HG03442 (cell line): Measurements from ENCODE around the gene CDH26.
"Not testable (repeated sequence)": the region's sequence is repeated elsewhere in the genome, so short reads cannot be mapped to it uniquely, and the experiment has no call there.

Experiments used
- ATAC-seq: cut with Tn5 transposase; IDR thresholded peaks from one replicate; pipeline ENCODE4 v1.9.1; 2021; ENCODE audit warnings: mild to moderate bottlenecking, moderate library complexity; ENCODE audit not compliant: unreplicated experiment

CDH26 gene

GRCh38 chr20:59940129-59940955 lies 17.9 kb upstream of the CDH26 start, which contains the start of the genes FAM217B and PPP1R3D:
Gene FAM217B (plus strand): TSS chr20:59940389. CDS start chr20:59943944, 3,555 bp downstream.
Gene PPP1R3D (minus strand): TSS chr20:59940305. CDS start chr20:59939931, 374 bp downstream.
- peak; percentile 83 for ATAC-seq

GRCh38 chr20:59940956-59941294 lies 17.3 kb upstream of the CDH26 start:
- peak; percentile 6 for ATAC-seq

GRCh38 chr20:59942245-59942644 lies 16.0 kb upstream of the CDH26 start:
- ATAC-seq, result no peak

DNA sequence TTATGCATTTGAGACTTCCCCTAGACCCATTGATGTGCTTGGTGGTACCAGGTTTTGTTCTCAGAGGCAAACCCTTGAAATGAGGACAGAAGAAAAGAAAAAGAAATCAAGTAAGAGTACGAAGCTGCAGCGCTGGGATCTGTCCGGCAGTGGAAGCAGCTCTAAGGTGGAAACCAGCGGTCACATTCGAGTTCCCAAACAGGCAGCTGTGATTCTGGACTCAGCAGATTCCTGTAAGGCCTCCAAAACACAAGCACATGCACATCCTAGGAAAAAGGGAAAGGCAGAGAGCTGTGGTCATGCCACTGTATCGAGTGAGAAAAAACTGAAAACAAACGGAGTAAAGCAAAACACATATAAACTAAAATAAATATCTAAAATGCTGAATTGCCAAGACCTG lies 13.5 kb upstream of the CDH26 start:
- ATAC-seq, result no peak

GRCh38 chr20:59945175-59945574 lies 13.0 kb upstream of the CDH26 start:
- no peak for ATAC-seq

GRCh38 chr20:59945731-59946130 lies 12.5 kb upstream of the CDH26 start:
- no peak for ATAC-seq

DNA sequence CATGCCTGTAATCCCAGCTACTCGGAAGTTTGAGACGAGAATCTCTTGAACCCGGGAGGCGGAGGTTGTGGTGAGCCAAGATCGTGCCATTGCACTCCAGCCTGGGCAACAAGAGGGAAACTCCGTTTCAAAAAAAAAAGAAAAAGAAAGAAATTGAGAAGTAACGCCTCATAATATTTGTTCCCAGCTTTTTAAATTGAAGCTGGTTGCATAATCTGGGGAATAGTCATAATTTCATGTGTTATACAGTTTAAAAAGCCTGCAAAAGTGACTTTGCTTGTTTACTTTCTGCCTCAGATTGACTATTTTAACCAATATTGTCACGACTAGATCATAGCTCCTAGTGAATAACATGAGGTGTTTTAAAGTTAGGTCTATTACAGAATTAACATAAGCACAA lies 10.8 kb upstream of the CDH26 start:
- no peak for ATAC-seq

DNA sequence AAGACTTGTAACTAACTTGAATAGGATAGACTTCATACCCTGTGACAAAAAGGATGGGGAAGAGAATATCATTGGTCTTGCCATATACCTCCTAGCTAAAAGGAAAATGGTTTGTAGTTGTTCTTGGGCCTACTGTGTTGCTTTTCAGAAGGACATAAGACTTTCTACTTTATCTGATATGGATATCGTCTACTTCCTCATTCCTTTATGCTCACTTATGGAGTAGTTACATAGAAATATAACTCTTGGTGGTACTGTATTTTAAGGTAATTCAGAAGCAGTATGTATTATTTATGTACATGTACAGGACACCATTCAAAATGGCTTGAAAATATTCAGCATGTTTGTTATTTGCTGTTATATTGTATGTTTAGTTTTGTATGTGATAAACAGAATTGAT lies 10.0 kb upstream of the CDH26 start:
- no peak for ATAC-seq

DNA sequence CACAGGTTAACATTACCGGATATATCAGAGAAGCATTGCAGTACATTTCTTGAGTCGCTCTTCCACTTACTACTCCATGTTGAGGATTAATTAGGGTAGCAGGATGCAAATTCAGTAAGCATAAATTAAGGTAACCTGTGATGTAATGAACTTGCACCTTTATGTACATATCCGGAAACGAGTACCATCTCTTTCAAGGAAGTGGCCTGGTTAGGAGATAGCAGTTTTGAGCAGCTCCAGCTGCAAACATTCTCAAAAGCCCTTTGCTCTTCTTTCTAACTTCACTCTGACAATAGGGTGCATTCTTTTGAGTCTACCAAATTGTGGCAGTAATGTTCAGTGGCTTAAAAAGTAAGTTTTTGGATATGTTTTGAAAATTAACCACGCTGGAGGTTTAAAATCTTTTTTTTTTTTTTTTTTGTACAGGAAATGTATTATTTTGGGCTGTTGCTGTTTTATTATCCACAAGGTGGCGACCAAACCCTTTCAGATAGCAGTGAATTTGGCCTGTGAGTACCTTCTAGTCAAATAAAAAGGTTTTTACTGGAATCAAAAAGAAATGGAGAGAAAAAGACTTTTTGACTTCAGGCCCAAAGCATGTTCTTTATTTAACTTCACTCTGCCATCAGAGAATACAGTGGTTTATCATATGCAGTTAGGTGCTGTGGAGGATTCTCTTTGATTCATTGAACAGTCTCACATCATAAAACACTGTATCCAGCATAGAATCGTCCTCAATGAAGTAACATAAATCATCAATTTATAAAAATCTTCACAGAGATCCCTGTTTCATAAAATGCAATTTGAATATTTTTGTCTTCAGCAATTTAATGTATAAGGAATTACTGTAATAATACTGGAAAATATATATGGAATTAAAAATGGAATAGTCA lies 9.1 kb upstream of the CDH26 start:
- ATAC-seq, result peak; percentile 49

DNA sequence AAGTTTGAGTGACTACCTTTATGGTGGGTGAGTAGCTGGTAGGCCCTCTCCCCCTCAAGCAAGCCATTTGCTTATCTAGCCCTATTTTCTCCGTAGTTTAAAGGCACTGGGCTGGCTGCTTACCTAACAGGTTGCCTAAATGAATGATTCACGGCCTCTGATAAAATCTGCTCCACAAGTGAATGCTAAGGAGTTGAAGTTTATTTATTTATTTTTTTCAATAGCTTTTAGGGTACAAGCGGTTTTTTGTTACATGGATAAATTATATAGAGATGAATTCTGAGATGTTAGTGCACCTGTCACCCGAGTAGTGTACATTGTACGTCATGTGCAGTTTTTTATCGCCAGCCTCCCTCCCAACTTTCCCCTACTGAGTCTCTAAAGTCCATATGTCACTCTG lies 8.3 kb upstream of the CDH26 start:
- no peak for ATAC-seq

GRCh38 chr20:59954718-59955117 lies 3.5 kb upstream of the CDH26 start:
- ATAC-seq, result no peak

DNA sequence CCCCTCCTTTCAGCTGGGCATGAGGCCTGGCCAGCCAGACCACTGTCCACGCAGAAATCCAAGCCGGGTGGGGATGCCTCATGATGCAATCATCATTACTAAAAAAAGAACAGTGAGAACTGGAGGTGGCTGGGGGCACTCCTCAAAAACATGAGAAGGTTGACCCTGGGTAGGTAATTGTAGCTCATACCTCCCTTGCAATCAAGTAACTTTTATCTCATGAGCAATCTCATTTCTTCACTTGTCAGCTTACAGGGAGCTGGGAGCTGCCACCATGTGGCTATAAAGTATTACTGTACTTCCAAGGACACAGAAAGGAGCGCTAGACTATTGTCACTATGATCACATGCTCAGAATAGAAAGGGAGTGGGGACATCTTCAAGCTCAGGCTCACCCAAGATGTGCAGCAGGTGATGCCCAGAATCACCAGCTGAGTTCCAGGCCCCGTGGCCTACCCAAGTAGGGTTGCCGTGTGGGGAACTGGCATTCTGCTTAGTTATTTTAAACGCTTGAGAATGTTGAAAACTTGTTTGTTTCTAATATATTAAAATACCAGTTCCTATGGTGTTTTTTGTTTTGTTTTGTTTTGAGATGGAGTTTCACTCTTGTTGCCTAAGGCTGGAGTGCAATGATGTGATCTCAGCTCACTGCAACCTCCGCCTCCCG lies 3.0 kb upstream of the CDH26 start:
- ATAC-seq, result no peak

DNA sequence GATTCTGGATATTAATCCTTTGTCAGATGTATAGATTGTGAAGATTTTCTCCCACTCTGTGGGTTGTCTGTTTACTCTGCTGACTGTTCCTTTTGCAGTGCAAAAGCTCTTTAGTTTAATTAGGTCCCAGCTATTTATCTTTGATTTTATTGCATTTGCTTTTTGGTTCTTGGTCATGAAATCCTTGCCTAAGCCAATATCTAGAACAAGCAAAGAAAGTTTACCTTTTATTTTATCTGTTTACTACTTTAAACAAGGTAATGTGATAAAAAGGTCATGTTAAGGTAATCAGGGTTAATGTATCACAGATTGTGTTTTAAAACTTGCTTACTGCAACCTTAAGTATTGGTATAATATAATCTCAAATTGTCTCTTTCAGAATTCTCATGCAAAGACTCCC lies 655 bp upstream of the CDH26 start:
- not testable (repeated sequence) for ATAC-seq

DNA sequence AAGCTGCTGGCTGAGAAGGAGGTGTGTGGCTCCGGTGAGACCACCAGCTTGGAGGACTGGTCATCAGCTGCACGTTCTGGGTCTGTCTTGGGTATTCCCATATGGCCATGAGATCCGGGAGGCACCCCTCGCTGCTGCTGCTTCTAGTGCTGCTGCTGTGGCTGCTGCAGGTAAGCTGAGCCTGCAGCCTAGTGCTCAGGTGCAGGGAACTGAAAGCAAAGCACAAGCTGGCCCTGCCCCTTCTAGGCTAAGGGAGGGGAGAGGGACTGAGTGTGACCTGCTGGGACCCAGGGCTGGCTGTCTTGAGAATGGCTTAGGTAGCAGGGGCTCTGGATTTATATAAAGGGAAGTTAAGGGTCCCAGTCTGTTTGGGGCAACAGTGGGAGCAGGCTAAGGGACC lies 403 bp downstream of the CDH26 start:
- ATAC-seq, result no peak

- no peak for ATAC-seq
Measured at GRCh38 chr20:59961423-59961822, 3.2 kb downstream of the CDH26 start.

DNA sequence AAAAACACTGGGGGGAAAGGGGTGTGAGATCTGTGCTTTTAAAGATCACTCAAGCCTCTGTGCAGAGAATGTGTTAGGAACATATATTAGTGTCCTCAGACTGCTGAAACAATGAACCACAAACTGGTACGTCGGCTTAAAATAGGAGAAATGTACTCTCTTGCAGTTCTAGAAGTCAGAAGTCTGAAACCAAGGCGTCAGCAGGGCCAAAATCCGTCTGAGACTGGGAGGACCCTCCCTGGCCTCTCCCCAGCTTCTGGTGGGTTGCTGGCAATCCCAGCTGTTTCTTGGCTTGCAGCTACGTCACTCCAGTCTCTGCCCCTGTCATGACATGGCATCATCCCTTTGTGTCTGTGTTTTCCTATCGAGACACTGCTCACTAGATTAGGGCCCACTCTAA lies 3.9 kb downstream of the CDH26 start:
- ATAC-seq, result no peak

DNA sequence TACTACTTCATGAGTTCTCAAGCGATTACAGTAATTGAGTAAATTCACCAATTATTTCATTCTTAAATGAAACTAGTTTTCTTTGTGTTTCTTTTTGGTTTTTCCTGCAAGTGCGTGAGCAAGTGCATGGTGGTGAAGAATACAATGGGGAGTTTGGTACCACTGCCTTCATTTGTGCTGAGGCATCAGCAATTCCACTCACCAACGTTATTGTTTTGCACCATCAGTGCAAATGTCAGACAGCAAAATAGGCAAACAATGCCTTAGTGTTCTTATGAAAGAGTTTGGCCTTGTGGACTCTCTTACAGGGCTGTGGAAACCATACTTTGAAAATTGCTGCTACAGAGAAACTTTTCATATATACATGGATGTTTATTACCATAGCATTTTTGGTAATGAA lies 8.2 kb downstream of the CDH26 start:
- no peak for ATAC-seq

DNA sequence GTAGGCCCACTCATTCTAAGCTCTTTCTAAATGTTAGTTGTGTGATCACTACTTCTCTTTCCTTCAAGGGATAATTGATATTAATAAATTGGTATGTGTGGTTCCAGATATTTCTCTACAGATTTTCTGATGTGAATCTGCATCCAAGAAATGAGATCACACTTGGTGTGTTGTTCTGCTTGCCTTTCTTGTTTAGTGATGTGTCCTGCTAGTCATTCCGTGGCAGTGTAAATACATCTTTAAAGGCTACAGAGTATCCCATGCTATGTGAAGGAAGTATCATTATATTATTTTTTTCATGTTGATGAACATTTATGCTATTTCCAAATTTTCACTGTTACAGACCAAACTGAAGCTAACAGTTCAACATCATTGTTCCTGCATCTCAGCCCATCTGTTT lies 13.2 kb downstream of the CDH26 start:
- no peak for ATAC-seq

DNA sequence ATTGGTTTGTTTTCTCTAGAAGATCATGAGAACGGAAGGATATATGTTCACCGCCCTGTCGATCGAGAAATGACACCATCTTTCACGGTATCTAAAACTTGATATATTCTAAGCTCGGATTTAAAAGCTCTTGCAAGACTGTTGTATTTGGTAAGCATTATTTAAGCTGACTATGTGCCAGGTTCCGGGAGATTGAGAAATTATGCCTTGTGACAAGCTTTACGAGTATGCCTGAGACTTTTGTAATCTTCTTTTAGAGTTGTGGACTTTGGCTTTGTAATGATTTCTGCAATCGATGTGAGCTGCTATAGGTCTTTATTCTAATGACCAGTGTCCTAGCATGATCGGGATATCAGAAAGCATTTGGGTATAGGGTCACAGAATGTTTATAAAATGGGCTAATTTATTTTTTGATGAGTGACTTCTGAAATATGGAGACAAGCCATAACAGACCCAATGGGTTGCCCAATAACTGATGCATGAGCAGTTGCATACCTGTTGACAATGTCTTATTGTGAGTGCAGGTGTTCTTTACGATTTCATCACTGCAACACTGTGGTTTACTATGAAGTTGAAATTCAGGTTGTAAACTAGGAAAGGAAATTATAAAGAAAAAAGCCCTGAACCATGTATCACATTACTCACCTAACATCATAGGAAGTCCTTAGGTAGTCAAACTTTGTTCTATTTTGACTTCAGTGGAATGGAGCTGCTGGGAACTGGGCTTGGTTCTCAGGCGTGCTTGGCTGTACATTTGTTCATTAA lies 14.0 kb downstream of the CDH26 start:
- ATAC-seq, result no peak

GRCh38 chr20:59976156-59976782 lies 18.0 kb downstream of the CDH26 start:
- ATAC-seq, result no peak
